ENCODE measurements around the gene CTSA.
A peak's percentile ranks its signal among the peaks of the same experiment; 100 is the strongest.

The CTSA gene

DNA sequence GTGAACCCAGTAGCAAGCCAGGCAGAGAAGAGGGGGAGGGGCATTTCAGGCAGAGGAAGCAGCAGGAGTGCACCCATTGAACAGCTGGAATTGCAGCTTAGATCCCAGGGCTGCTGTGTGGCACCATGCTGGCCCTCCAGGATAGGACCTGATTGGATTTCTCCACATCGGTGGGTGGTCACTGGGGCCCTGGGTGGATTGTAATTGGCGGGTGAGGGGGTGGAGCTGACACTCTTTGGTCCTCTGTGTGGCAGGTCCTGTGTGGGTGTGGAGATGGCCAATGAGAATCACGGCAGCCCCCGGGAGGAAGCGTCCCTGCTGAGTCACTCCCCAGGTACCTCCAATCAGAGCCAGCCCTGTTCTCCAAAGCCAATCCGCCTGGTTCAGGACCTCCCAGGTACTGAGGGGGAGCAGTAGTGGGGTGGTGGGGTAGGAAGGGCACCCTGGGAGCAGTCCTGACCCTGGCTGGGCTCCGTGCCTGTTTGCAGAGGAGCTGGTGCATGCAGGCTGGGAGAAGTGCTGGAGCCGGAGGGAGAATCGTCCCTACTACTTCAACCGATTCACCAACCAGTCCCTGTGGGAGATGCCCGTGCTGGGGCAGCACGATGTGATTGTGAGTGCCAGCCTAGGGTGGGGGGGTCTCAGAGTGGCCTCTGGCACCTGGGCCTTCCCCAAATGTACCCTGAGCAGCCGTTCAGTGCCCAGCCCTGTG is 47.7 kb downstream of the CTSA start:
- DNase-seq (ENCODE audit: low read depth) = no peak

DNA sequence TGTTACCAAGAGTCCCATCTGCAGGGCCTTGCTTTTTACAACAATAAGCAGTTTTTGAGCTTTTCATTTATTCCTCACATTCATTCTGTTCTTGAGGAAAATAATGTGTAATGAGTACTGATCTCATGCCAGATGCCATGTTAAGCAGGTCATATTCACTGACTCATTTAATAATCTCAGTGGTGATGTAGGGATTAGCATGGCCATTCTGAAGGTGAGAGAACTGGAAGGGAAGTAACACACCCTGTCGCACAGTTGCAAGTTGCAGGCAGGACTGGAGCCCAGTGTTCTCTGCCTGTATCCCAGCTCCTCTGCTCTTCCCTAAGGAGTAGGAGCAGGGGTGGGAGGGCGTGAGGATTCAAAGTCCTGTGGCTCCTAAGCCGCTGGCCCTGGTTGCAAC is 48.9 kb downstream of the CTSA start:
- DNase-seq (ENCODE audit: low read depth) = no peak

DNA sequence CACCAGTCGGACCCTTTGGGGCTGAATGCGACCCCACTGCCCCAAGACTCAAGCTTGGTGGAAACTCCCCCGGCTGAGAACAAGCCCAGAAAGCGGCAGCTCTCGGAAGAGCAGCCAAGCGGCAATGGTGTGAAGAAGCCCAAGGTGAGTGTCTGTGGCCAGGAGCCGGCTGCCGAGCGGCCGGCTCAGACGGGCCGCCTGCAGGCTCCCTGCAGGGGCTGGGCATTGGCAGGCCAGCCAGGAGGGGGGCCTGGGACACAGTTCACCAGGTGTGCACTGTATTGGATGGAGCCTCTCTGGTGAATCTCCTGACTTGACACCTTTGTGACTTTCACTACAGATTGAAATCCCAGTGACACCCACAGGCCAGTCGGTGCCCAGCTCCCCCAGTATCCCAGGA is 49.3 kb downstream of the CTSA start:
- no peak for DNase-seq (ENCODE audit: low read depth)

DNA sequence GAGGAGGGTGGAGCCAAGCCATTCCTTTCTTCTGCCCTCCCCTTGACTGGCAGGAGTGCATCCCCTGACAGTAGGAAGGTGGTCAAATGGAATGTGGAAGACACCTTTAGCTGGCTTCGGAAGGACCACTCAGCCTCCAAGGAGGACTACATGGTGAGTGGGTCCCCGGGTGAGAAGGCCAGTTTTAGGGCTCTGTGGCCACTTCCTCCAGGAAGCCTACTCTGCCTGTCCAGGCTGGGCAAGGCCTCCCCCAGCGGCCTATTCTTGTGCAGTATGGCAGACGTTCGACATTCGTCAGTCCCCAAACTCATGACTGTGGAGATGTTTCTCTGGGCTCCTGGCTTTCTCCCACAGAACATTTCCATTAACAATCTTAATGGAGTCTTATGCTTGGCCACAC is 52.5 kb downstream of the CTSA start:
- DNase-seq (ENCODE audit: low read depth) = no peak

DNA sequence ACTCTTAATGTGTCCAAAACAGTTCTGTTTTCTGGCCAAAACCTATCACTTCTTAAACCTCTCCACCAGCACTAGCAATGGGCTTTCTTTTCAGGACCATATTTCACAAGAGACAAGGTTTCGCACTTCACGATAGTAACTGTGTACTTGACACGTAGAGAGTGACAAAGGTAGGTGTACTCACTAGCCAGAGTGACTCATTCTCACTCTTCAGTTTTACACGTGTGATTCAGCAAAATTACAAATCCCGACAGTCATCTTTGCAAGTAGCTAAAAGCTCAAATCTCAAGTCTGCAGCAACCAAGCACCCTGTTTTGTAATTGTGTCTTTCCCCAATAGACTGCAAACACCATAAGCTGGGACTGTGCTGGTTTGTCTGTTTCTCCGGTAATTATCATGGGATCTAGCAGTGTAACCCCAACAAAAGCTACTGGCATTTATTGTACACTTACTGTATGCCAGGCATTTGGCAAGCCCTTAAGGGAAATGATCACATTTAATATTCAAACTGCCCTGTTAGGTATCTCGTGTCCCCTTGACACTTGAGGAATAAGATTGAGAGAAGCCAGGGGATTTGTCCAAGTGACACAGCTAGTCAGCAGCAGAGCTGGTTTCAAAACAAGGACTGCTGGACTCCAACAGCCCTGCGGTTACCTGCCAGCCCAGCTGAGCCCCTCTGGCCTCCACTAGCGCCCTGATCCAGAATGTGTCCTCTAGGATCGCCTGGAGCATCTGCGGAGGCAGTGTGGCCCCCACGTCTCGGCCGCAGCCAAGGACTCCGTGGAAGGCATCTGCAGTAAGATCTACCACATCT is 53.2 kb downstream of the CTSA start:
- no peak for DNase-seq (ENCODE audit: low read depth)

DNA sequence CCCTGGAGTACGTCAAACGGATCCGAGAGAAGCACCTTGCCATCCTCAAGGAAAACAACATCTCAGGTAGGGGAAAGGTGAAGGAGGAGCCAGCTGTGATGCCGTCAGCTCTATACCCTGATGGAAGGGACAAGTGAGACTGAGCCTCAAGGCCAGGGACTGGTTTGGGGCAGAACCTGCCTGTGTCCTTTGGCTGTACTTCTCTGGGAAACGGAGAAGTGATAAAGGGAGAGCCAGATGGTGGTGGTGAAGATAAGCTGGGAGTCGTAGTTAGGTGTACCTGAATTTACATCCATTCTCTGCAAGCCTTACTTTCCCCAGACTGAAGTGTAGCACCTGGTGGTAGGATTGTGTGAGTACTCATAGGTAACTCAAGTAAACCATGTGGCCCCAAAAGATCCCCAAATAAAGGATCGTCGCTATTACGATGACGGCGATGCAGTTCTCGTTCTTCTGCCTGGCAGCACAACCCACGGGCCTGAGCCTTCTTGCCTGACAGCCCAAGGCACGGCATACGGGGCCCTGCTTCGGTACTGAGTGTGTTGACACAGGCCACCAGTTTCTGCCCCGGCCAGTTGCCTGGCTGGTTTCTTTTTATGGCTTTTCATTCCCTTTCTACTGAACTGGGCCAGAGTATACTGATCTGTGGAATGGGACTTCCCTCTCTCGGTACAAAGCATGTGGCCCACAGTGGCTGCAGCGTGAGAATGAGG is 54.0 kb downstream of the CTSA start:
- DNase-seq (ENCODE audit: low read depth) = no peak

DNA sequence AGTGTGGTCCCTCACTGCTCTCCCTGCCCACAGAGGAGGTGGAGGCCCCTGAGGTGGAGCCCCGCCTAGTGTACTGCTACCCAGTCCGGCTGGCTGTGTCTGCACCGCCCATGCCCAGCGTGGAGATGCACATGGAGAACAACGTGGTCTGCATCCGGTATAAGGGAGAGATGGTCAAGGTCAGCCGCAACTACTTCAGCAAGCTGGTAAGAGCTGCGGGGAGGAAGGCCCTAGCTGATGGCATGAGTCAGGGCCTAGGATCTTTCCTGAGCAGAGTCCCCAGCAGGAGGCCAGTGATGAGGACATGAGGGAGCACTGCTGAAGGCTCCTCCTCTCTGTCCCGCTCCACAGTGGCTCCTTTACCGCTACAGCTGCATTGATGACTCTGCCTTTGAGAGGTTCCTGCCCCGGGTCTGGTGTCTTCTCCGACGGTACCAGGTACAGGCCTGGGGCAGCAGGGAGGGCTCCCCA is 54.6 kb downstream of the CTSA start:
- DNase-seq (ENCODE audit: low read depth) = no peak

DNA sequence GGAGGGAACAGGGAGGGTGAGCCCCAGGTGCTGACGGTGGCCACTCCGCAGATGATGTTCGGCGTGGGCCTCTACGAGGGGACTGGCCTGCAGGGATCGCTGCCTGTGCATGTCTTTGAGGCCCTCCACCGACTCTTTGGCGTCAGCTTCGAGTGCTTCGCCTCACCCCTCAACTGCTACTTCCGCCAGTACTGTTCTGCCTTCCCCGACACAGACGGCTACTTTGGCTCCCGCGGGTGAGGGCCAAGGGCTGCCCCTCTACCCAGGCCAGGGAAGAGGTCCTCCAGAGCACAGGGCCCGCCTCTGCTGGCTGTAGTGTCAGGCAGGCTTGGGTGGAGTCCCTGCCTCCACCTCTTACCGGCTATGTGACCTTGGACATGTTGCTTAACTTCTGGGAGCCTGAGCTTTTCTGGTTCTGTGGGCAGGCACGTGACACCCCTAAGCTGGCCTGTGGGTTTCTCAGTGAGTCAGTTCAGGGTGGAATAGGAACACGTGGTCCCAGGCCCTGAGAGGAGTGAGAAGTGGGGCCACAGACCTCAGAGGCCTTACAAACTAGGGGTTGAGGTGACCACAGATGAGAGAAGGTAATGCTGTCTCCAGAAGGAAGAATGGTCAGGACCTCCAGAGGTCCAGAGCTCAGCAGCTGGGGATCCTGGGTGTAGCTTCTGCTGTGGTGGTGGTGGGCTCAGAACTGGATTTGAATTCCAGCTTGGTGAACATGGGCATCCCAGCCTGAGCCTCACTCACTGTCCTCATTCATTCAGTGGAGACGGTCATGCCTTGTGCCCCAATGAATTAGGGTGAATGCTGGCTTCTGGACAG is 55.2 kb downstream of the CTSA start:
- DNase-seq (ENCODE audit: low read depth) = peak; percentile 24

DNA sequence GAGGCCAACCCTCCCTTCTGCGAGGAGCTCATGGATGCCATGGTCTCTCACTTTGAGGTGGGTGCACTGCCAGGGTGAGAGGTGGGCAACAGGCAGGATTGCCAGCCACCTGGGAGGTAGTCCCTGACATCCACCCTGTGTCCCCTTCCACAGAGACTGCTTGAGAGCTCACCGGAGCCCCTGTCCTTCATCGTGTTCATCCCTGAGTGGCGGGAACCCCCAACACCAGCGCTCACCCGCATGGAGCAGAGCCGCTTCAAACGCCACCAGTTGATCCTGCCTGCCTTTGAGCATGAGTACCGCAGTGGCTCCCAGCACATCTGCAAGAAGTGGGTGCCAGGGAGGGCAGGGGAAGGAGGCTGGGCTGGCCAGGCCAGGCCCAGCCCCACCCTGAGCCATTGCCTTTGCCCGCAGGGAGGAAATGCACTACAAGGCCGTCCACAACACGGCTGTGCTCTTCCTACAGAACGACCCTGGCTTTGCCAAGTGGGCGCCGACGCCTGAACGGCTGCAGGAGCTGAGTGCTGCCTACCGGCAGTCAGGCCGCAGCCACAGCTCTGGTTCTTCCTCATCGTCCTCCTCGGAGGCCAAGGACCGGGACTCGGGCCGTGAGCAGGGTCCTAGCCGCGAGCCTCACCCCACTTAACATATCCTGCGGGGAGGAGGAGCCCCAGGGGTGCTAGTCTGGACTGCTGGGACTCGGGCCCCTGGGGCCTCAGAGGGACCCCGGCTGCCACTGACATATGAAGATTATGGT is 56.2 kb downstream of the CTSA start:
- DNase-seq (ENCODE audit: low read depth) = no peak

DNA sequence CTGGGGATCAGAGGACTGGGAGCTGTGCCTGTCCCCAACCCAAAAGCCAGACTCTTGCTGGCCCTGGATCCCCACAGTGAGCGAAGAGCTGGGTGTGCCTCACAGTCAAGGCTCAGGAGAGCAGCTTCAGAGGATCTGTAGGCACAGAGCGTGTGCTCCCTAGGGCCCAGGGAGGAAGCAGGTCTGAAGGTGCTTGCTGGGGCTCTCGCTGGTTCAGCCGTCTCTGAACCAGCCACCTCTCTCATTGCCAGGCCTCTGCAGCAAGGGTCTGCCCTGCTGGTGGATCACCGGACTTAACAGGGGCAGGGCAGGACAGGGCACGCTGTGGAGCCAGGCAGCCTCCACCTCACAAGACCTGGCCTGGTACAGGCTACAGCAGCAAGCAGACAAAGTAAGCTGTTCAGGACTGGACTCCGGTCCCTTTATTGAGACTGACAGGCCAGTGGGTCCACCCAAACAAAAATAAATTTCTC is 57.2 kb downstream of the CTSA start:
- no peak for DNase-seq (ENCODE audit: low read depth)

All from activated gamma-delta T cell treated with anti-CD3 and anti-CD28 coated beads, Interleukin-2, amount 50 U/mL, for 16 hours (primary cell).